Stimulated activated CD4-positive, alpha-beta T cell treated with anti-CD3 and anti-CD28 coated beads, Interleukin-12 subunit alpha, Interleukin-12 subunit beta, amount 100 ng/mL, for 48 hours (primary cell): ENCODE results near the gene CARD8.

Experiments used
- DNase-seq, 3 donors: peaks; one replicate each; pipeline ENCODE4 v3.0.0-alpha.2; 2020; ENCODE audit warnings: low read depth in 2 of 3, low spot score in 1 of 3

The CARD8 gene

DNA sequence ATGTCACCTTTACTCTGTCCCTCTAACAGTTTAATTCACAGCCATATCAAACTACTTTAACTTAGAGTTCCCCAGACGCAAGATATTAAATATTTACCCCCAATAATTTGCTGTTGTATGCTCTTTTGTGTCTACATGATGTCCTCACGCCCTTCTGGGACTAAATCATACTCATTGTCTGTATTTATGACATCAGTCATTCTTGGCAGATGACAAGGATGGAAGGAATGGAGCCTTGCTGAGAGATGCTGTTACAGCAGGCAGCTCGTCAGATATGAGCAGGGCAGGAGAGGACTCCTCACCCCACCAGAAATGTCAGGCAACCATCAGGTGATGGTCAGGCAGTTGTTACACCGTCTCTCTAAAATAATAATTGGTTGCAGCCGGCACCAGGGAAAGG, 41.8 kb downstream of the CARD8 start:
- no peak for DNase-seq

DNA sequence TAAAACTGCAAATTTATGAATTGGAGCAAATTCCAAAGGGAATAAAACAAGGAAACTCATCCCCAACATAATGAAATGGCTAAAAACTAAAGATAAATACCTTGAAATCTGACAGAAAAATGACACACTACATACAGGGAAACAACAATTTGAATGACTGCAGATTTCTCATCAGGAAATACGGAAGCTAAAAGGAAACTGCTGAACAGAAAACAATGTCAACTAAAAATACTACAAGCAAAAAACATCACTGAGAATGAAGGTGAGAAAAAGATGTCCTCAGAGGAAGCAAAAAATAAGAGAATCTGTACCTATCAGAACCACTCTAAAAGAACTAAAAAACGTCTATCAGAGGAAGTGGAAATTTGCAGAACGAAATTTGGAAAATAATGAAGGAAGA, 45.7 kb downstream of the CARD8 start:
- DNase-seq = no peak

DNA sequence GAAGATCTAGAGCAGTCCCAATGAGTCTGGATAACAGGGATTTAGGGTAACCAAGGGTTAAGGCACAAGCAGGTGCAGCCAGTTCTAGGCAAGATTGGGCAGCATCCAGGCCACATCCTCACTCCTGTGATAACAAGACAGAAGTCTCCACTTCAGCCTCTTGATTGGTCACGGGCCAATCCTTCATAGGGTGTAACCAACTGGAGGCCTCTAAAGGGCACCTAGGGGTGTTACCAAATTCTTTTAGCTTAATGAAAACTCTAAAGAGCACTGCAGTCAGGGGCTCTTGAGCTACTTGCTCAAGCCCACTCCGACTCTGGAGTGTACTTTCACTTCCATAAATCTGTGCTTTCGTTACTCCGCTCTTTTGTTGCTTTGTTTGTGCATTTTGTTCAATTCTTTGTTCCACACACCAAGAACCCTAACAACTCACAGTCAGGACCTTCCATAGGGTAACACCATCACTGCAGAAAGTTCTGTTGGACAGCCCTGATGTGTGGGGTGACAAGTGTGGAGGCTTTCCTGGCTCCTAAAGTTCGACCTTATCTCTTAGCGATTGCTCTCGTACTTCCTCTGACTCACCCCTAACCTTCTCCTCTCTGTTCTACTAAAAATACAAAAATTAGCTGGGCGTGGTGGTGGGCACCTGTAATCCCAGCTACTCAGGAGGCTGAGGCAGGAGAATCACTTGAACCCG, 49.2 kb downstream of the CARD8 start:
- no peak for DNase-seq

DNA sequence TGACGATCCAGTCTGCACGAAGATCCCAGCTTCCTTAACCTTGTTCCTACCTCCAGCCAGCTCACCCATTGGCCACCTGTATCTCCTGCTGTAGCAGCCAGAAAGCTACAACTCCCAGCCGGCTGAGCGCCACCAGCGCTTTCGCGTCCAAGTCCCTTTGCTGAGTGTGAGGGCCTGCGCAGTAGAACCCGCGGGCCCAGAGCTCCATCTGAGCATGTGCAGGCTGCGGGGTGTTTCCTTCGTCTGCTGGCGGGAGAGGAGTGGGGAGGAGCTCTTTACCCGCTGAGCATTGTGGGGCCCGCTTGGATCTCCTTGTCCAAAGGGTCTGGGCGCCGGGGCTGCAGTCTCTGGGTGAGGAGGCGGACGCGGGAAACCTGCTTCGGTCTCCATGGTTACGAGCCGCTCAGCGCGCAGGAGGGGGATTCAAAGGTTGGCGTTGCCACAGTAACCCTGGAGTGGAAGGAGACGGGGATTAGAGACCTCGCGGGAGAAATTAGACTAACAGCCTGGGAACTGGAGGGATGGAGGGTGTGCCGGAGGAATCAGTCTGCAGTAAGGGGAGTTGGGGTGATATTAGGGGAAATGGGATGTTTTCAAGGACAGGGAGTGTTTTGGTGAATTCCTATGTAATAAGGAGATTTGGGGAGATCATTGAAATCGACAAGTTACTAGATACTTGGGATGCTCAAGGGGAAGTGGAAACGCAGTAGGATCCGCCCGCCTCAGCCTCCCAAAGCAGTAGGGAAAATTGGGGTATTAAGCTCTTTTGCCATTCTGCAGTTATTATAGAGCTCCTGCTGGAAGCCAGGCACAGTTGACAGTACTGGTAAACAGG, 51.7 kb downstream of the CARD8 start:
- peak; percentile 86 to 94 (median 91) for DNase-seq

DNA sequence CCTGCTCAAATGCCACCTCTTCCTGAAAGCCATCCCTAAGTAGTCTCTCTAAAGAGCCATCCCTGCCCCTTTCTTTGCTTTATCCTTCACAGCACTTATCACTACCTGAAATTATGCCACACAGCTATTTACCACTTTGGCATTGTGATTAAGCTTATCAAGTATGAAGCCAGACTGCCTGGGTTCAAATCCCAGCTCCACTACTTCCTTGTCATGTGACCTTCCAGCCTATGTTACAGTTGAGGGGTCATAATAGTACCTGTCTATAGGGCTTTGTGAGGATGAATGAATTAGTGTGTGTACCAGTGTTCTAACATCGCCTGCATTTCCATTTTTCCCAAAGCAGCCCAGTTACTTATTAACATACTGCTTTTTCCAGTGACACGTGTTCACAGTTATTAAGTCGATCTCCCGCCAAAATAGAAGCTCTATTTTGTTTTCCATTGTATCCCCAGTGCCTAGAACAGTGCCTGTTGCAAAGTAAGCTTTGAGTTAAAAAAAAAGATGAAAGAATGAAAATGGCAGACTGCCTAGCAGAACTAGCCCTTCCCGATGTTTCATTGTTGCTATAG, 52.4 kb downstream of the CARD8 start:
- DNase-seq = peak in 1 of 3 donors; percentile 13

DNA sequence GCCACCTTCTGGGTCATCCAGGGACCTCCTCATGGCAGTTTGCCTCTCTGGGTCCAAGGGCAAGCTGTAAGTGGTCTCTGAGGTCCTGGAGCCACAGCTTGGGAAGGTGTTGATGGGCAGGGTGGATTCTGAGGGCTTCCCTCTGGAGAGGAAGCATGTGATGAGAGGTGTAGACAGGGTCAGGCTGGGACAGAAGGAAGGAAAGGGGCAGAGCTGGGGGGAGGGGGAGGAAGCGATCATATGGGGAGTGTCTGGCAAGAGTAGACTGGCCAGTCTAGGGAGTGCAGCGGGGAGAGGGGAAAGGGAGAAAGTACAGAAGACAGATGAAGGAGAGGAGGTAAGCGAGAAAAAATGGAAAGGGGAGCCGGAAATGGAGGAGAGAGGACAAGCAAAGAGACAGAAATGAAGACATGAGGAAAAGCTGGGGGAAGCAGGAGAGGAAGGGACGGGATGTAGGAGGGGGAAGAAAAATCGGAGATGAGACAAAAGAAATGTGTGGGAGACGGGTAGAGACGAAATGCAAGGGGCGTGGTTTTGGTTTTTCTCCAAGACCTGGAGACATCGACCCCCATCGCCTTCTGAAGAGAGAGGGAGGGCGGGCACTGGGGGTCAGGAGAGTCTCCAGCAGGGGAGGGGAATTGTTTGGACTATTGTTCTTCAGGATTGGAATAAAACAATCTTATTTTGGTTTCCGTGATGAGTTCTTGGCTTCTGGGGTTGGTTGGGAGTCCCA, 58.6 kb downstream of the CARD8 start:
- DNase-seq = no peak

DNA sequence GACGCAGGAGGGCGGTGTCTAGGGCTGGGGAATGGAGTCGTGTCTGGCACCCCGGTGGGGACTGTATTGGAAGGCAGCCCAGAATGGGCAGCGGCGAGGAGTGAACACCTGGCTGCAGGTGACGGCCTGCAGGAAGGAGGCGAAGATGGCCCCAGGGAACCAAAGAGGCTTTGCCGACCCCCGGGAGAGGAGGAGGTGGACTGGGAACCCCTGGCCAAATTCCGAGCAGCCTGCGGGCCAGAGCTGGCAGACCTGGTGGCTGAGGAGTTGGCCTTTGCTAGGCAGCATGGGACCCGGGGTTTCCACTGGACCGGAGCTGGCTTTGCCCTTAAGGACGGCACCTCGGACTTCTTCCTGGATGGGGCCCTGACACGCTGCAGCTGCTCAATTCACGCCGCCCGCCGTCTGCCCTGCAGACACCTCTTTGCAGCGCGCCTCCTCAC, 59.4 kb downstream of the CARD8 start:
- no peak for DNase-seq

DNA sequence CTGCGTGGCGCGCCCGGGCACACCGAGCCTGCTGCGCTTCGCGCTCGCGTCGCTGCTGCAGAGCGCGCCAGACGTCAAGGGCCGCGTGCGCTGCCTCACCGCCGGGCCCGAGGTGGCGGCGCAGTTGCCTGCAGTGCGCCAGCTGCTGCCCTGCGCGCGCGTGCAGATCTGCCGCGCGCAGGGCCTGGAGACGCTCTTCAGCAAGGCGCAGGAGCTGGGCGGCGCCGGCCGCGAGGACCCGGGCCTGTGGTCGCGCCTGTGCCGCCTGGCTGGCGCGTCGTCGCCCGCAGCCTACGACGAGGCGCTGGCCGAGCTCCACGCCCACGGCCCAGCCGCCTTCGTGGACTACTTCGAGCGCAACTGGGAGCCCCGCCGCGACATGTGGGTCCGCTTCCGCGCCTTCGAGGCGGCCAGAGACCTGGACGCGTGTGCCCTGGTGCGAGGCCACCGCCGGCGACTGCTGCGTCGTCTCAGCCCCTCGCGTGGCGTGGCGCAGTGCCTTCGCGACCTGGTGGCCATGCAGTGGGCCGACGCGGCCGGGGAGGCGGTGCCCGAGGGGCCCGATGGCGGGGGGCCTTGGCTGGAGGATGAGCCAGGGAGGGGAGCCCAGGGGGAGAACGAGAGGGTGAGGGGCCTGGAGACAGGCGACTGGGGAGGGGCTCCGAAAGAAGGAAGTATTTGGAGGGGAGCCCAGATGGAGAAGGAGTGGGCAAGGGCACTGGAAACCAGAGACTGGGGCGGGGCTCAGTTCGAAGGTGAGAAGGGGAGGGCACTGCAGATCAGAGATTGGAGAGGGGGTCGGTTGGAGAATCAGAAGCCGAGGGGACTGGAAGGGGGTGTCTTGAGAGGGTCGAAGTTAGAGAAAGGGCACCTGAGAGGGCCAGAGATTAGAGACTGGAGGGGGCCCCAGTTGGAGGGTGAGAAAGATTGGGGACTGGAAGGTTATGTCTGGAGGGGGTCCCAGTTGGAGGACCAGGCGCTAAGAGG, 60.6 kb downstream of the CARD8 start:
- no peak for DNase-seq

DNA sequence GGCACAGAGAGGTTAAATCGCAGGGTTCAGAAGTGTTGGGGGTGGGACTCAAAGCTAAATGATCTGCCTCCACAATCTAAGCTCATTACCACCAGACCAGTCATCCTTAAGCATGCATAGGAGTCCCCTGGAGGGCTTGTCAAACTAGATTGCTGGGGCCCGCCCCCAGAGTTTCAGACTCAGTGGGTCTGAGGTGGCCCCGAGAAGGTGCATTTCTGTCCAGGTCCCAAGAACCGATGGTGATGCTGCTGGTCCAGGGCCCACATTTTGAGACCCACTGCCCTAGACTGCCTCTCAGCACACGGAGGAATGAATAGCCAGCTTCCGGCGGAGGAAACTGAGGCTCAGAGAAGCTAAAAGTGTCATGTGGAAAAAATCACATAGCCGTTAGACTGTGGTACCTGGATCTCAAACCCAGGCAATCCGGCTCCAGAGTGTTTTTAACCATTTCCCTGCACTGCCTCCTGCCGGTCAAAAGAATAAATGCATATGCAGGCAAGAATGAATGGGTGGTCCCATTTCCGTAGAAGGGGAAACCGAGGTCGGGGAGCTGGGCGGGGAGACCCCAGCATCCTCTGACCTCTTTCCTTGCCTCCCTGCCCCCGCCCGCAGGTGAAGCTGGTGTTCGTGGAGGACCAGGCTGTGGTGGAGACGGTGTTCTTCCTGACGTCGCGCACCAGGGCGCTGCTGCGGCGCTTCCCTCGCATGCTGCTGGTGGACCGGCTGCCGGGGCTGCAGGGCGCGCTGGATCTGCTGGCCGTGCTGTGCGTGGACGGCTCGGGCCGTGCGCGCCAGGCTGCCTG, 61.5 kb downstream of the CARD8 start:
- peak in 1 of 3 donors; percentile 32 for DNase-seq

DNA sequence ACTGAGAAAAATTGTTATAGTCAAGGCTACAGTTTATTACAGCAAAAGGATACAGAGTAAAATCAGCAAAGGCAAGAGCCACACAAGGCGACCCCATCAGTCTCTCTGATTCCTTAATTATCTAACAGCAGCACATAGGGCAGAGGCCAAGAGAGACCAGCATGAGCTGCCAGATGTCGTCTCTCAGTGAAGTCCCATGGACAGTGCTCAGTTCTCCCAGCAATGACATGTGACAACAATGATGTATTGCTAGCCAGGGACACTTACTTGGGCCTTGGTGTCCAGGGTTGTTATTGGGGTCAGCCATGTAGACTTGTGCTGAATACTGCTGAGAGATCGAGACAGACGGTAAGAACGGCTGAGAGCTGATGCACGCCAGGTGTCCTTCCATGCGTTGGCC, 63.0 kb downstream of the CARD8 start:
- no peak for DNase-seq

DNA sequence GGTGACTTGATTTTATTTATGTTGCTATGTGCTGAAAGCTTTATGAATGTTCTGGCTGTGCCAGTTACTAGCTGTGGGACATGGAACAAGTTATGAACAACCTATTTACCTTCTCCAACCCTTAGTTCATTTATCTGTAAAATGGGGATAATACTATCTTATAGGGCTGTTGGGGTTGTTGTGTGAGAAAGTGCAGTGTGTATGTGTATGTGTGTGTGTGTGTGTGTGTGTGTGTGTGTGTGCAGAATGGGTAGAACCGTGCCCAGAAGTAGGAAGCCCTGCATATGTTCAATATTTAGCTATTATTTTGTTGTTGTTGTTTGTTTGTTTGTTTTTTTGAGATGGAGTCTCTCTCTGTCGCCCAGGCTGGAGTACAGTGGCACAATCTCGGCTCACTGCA, 64.8 kb downstream of the CARD8 start:
- DNase-seq = no peak

DNA sequence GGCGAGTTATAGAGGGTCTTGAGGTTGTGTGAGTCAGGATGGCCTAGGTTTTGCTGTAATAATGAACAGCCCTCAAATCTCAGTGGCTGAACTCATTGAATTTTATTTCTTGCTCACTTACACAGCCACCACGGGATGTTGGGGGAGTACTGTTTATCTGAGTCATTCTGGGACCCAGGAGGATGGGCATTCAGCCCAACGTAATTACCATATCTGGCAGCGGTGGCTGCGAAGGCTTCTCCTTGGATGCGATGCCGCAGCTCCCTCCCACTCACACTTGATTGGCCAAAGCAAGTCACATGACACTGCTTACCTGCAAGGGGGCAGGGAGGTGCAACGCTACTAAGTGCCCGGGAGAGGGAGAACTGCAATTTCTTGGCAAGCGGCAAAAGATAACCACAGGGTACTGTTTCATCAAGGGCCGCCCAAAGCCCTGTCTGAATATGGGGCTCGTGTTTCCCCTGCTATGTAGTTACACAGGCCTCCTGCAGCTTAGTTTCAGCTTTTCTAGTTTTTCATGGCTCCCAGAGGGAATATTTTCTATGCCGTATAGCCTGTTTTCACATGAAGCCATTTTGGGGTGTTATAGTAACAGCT, 65.3 kb downstream of the CARD8 start:
- peak in 2 of 3 donors; percentile 52 to 56 for DNase-seq

DNA sequence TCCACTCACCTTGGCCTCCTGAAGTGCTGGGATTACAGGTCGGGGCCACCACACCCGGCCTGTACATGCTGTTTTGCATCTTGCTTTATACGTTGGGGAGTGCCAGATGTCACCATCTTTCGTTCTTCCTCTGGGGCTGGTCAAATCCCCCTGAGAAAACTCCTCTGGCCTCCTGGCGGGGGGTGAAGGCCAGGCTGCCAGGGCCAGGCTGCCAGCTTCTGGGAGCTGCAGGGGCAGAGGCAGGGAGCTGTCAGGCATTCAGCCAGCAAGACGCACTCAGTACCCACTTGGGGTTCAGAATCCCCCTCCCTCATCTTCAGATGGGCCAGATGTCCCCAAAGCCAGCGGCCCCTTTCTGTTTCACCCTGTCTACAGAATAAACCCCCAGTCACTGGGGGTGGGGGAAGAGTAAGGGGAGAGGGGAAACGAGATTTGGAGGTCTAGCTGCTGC, 69.1 kb downstream of the CARD8 start:
- DNase-seq = no peak

DNA sequence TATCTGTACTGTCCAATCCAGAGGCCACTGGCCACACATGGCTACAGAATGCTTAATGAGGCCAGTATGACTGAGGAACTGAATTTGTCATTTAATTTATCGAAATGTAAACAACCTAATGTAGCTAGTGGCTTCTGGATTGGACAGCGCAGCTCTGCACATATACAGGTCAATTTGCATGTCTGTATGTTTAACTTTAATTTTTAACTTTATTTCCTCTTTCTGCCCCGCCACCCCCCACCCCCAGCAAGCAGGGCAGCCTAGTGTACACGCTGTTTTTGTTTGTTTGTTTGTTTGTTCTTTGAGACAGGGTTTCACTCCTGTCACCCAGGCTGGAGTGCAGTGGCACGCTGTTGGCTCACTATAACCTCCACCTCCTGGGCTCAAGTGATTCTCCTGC, 69.7 kb downstream of the CARD8 start:
- DNase-seq = no peak

DNA sequence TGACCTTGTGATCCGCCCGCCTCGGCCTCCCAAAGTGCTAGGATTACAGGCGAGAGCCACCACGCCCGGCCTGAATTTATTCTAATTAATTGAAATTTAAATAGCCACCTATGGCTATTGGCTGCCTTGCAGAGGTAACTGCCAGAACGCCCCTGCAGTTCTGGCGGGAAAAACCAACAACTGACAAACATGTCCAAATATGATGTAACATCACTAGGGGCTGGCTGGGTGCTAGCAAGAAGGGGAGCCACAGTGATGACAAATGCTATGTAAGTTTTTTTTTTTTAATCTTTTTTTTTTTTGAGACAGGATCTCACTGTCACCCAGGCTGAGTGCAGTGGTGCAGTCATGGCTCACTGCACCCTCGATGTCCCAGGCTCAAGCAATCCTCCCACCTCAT, 72.4 kb downstream of the CARD8 start:
- DNase-seq = no peak

DNA sequence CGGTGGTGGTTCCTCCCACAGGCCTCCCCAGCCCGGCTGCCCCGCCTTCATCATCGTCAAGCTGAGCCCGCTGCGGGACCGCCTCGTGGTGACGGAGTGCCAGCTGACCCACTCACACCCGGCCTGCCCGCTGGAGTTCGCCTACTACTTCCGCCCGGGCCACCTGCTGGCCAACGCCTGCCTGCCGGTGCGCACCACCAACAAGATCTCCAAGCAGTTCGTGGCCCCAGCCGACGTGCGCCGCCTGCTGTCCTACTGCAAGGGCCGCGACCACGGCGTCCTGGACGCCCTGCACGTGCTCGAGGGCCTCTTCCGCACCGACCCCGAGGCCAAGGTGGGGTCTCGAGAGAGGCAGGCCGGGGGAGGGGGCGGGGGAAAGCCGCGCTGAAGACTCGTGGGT, 73.3 kb downstream of the CARD8 start:
- DNase-seq = no peak

DNA sequence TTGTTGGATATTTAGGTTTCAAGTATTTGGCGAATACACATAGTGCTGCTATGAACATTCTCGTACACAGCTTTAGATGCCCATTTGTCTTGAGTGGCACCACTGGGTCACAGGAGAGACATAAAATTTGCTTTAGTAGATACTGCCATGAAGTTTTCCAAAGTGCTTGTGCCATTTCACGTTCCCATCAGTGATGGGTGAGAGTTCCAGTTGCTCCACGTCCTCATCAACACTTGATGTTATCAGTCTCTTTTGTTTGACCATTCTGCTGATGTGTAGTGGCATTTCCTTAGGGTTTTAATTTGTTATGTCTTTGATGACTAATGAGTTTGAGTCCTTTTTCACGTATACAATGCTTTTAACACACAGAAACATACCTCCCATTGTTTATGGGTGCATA, 74.2 kb downstream of the CARD8 start:
- no peak for DNase-seq

DNA sequence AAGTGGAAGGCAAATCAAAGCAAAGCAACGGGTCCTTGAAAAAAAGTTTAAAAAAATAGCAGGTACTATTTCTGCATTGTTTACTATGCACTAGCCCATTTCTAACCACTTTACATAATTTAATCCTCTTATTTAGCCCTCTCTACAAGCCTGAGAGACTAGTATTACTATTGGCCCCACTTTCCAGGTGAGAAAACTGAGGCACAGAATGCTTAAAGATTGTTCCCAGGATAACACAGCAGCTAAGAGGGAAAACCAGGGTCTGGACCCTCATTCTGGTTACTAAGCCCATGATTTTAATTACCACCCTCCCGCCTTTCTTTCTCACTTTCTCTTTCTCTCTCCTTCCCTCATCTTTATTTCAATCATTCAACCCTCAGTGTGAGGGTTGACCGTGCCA, 79.5 kb downstream of the CARD8 start:
- DNase-seq = no peak

DNA sequence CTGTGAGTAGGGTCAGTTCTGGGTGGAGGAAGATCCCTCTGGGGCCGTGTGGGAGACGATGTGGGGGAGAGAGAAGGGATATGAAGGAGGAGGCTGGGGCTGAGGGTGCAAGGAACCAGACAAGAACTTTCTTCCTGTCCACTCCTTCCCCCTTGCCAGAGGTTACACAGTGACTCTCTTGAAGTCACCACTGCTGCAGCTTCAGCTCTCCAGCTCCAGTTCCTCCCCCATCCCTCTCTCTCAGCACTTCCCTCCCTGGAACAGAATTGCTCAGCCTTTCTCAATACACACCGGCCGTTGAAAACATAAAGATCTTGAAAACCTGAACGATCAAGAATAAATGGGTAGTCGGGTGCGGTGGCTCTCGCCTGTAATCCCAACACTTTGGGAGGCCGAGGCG, 80.1 kb downstream of the CARD8 start:
- DNase-seq = no peak
